ENCODE results near the gene GATC. TPM values are rescaled to one million over a fixed set of nuclear protein-coding genes. Genes with fewer than 3 reads are reported as not detected.

GATC gene
- total and polyA plus RNA-seq, 2 experiments from 2014 or later = 18.5 to 20.1 TPM

DNA sequence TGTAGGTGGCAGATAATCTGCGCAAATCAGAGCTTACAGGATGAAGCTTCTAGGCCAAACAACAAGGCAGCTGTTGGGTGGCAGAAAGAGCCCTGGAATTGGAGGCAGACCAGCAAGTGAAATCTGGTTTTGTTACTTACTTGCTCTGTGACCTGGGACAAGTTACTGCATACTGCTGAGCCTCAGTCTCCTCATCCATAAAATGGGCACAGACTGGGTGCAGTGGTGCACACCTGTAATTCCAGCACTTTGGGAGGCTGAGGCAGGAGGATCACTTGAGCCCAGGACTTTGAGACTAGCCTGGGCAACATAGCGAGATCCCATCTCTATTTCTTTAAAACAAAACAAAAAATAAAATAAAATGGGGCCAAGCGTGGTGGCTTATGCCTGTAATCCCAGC lies 39.7 kb upstream of the GATC start:
- H3K36me3 ChIP-seq (ENCODE audit: insufficient read depth) = no peaks in the 10 kb centered on the region
- DNase-seq (ENCODE audit: low spot score) (no peak), ATAC-seq (no peak)
- Mint-ChIP-seq H3K4me3 (no peak overlapping the region), H3K36me3 (ENCODE audit: low read depth) (no peaks in the 10 kb centered on the region), H3K27me3 (ENCODE audit: insufficient read depth, low read depth, poor library complexity) (peaks cover 8% of the 10 kb centered on the region), H3K9me3 (no peaks in the 10 kb centered on the region), H3K27ac (no peak overlapping the region), H3K4me1 (peaks cover 13% of the 10 kb centered on the region)
- H3K4me1 ChIP-seq (ENCODE audit: insufficient read depth) = peaks cover 15% of the 10 kb centered on the region; the same call in 1 of the 2 replicates
- TF ChIP-seq STAT1 (IDR thresholded peaks at IDR 0.05; ENCODE audit: unreplicated experiment) = no peak
- no peak for TF ChIP-seq EZH2 (IDR thresholded peaks at IDR 0.05; ENCODE audit: low read depth, unreplicated experiment)
- no peak for TF ChIP-seq NANOG (IDR thresholded peaks at IDR 0.05; ENCODE audit: borderline replicate concordance)
- TF ChIP-seq ZNF331 (CRISPR knock-in tag; IDR thresholded peaks at IDR 0.05; ENCODE audit: low read depth) = no peak
- TF ChIP-seq POLR2AphosphoS5 (IDR thresholded peaks at IDR 0.05; ENCODE audit: low read depth) = no peak
- TF ChIP-seq CTCF (conservative IDR thresholded peaks at IDR 0.05; ENCODE audit: low read depth in 2 of 2) = no peak
- TF ChIP-seq REST (IDR thresholded peaks at IDR 0.05; ENCODE audit: unreplicated experiment) = no peak
- no peak for TF ChIP-seq EZH2phosphoT487 (IDR thresholded peaks at IDR 0.05; ENCODE audit: unreplicated experiment)
- no peak for TF ChIP-seq CREB1 (CRISPR knock-in tag; IDR thresholded peaks at IDR 0.05; ENCODE audit: low read depth)
- TF ChIP-seq, protein P1, sequence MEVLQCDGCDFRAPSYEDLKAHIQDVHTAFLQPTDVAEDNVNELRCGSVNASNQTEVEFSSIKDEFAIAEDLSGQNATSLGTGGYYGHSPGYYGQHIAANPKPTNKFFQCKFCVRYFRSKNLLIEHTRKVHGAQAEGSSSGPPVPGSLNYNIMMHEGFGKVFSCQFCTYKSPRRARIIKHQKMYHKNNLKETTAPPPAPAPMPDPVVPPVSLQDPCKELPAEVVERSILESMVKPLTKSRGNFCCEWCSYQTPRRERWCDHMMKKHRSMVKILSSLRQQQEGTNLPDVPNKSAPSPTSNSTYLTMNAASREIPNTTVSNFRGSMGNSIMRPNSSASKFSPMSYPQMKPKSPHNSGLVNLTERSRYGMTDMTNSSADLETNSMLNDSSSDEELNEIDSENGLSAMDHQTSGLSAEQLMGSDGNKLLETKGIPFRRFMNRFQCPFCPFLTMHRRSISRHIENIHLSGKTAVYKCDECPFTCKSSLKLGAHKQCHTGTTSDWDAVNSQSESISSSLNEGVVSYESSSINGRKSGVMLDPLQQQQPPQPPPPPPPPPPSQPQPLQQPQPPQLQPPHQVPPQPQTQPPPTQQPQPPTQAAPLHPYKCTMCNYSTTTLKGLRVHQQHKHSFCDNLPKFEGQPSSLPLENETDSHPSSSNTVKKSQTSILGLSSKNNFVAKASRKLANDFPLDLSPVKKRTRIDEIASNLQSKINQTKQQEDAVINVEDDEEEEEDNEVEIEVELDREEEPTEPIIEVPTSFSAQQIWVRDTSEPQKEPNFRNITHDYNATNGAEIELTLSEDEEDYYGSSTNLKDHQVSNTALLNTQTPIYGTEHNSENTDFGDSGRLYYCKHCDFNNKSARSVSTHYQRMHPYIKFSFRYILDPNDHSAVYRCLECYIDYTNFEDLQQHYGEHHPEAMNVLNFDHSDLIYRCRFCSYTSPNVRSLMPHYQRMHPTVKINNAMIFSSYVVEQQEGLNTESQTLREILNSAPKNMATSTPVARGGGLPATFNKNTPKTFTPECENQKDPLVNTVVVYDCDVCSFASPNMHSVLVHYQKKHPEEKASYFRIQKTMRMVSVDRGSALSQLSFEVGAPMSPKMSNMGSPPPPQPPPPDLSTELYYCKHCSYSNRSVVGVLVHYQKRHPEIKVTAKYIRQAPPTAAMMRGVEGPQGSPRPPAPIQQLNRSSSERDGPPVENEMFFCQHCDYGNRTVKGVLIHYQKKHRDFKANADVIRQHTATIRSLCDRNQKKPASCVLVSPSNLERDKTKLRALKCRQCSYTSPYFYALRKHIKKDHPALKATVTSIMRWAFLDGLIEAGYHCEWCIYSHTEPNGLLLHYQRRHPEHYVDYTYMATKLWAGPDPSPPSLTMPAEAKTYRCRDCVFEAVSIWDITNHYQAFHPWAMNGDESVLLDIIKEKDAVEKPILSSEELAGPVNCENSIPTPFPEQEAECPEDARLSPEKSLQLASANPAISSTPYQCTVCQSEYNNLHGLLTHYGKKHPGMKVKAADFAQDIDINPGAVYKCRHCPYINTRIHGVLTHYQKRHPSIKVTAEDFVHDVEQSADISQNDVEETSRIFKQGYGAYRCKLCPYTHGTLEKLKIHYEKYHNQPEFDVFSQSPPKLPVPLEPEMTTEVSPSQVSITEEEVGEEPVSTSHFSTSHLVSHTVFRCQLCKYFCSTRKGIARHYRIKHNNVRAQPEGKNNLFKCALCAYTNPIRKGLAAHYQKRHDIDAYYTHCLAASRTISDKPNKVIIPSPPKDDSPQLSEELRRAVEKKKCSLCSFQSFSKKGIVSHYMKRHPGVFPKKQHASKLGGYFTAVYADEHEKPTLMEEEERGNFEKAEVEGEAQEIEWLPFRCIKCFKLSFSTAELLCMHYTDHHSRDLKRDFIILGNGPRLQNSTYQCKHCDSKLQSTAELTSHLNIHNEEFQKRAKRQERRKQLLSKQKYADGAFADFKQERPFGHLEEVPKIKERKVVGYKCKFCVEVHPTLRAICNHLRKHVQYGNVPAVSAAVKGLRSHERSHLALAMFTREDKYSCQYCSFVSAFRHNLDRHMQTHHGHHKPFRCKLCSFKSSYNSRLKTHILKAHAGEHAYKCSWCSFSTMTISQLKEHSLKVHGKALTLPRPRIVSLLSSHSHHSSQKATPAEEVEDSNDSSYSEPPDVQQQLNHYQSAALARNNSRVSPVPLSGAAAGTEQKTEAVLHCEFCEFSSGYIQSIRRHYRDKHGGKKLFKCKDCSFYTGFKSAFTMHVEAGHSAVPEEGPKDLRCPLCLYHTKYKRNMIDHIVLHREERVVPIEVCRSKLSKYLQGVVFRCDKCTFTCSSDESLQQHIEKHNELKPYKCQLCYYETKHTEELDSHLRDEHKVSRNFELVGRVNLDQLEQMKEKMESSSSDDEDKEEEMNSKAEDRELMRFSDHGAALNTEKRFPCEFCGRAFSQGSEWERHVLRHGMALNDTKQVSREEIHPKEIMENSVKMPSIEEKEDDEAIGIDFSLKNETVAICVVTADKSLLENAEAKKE (CRISPR knock-in tag; IDR thresholded peaks at IDR 0.05) = no peak
- no peak for TF ChIP-seq ZNF114 (CRISPR knock-in tag; IDR thresholded peaks at IDR 0.05)
- TF ChIP-seq ETS1 (IDR thresholded peaks at IDR 0.05) = no peak
- TF ChIP-seq JUNB (IDR thresholded peaks at IDR 0.05; ENCODE audit: unreplicated experiment) = no peak
- no peak overlapping the region for H2AFZ ChIP-seq
- no peak overlapping the region for H3K27ac ChIP-seq (ENCODE audit: low read depth)
- H3K79me2 ChIP-seq (replicated peaks; ENCODE audit: insufficient read depth) = no peaks in the 10 kb centered on the region
- peaks cover 7% of the 10 kb centered on the region; the same call in 1 of the 2 replicates for H3F3A ChIP-seq (replicated peaks; ENCODE audit: low read depth)
- H3K4me3 ChIP-seq = no peak overlapping the region
- H3K9me2 ChIP-seq (ENCODE audit: insufficient read depth) = no peaks in the 10 kb centered on the region
- no peaks in the 10 kb centered on the region for H4K20me1 ChIP-seq (replicated peaks; ENCODE audit: insufficient read depth)
- H3K27me3 ChIP-seq (ENCODE audit: insufficient read depth) = no peaks in the 10 kb centered on the region
- H3K4me2 ChIP-seq = no peak overlapping the region
